ENCODE results near the gene NUMBL. TPM values are rescaled to one million over a fixed set of nuclear protein-coding genes. Genes with fewer than 3 reads are reported as not detected.

NUMBL gene
- total RNA-seq, 1 donor from 2014 or later, result 20.9 TPM

DNA sequence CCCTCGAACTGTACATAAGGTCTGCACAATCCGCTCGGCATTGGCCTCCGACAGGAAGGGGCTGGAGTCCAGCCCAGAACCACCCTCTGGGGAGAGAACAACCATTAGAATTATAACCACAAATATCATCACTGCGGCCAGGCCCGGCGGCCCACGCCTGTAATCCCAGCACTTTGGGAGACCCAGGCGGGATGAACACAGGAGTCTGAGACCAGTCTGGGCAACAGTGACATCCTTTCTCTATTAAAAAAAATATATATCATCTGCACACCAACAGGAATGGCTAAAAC, 14.9 kb upstream of the NUMBL start:
- DNase-seq (ENCODE audit: low spot score, unreplicated experiment), result no peak
- Mint-ChIP-seq H3K9me3 (ENCODE audit: low read depth) (no peaks in the 10 kb centered on the region), H3K27me3 (no peaks in the 10 kb centered on the region), H3K27ac (no peak overlapping the region), H3K4me1 (ENCODE audit: low read depth) (peaks cover 3% of the 10 kb centered on the region), H3K4me3 (ENCODE audit: low read depth) (no peak overlapping the region), H3K36me3 (ENCODE audit: insufficient read depth) (peaks cover 20% of the 10 kb centered on the region)
- TF ChIP-seq, protein P1, sequence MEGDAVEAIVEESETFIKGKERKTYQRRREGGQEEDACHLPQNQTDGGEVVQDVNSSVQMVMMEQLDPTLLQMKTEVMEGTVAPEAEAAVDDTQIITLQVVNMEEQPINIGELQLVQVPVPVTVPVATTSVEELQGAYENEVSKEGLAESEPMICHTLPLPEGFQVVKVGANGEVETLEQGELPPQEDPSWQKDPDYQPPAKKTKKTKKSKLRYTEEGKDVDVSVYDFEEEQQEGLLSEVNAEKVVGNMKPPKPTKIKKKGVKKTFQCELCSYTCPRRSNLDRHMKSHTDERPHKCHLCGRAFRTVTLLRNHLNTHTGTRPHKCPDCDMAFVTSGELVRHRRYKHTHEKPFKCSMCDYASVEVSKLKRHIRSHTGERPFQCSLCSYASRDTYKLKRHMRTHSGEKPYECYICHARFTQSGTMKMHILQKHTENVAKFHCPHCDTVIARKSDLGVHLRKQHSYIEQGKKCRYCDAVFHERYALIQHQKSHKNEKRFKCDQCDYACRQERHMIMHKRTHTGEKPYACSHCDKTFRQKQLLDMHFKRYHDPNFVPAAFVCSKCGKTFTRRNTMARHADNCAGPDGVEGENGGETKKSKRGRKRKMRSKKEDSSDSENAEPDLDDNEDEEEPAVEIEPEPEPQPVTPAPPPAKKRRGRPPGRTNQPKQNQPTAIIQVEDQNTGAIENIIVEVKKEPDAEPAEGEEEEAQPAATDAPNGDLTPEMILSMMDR (IDR thresholded peaks at IDR 0.05; ENCODE audit: unreplicated experiment), result no peak

DNA sequence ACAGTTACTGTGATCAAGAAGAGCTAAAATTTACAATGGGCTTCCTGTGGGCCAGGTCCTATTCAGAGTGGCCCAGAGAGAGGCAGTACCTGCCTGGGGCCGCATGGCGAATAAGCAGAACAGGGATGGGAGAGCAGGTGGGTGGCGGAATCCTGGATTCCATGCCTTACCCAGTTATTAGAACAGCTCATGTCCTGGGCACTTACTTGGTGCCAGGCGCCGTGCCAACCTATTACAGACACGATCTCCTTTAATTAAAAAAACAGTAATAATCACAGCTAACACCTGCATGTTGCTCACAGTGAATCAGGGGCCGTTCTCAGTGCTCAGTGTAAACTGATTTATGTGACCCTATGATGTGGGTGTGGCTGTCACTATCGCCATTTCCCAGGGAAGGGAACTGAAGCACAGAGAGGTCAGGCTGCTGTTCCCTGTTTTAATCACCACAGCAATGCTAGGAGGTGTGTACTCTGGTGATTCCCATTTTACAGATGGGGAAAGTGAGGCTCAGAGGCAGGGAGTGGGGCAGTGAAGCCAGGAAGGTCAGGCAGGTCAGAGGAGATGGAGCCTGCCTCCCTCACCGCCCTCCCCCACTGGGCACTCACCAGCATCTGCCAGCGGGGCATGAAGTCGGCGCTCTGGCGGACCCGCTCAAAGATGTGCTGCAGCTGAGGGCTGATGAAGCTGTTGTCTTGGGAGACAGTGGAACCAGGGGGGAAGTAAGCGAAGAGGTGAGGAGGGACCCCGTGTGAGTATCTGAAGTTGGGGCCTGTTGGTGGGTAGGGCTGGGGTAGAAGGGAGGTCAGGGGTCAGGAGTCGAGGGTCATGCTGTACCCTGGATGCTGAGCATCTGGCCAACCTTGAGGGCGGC, 14.3 kb upstream of the NUMBL start:
- peaks cover 20% of the 10 kb centered on the region for H3K36me3 Mint-ChIP-seq (ENCODE audit: insufficient read depth)
- TF ChIP-seq, protein P1 (IDR thresholded peaks at IDR 0.05; ENCODE audit: unreplicated experiment), result no peak
- peaks cover 3% of the 10 kb centered on the region for H3K4me1 Mint-ChIP-seq (ENCODE audit: low read depth)
- H3K4me3 Mint-ChIP-seq (ENCODE audit: low read depth), result no peak overlapping the region
- no peaks in the 10 kb centered on the region for H3K9me3 Mint-ChIP-seq (ENCODE audit: low read depth)
- DNase-seq (ENCODE audit: low spot score, unreplicated experiment), result no peak
- no peaks in the 10 kb centered on the region for H3K27me3 Mint-ChIP-seq
- no peak overlapping the region for H3K27ac Mint-ChIP-seq

DNA sequence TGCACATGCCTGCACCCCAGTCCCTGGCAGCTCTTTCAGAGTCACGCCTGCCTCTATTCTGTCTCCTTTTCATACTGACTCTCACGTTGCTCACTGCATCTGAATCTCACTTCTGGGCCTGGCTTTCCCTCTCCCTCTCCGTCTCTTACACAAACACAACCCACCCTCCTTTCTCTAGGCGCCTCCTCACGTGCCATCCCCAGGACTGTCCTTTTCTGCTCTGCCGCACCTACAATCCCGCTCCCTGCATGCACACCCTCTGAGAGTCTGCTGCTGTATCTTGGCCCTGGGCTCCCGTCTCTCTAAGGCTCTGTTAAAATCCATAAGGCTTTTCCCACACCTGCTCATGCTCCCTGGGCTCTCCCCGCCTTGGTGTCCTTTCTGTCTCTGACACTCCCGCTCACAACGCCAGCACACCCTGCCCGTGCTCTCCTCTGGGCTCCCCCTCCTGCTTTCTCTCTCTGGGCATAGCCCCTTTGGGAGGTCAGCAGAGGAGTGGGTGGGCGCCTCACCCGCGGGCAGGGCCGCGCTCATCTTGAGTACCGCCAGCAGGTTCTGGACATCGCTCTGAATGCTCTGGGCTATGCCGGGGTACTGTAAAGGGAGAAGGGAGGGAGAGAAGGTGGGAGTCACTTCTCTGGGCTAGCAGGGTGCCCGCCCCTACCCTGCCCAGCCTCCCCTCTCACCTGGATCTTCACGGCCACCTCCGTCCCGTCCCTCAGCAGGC, 12.7 kb upstream of the NUMBL start:
- DNase-seq (ENCODE audit: low spot score, unreplicated experiment), result no peak
- H3K4me1 Mint-ChIP-seq (ENCODE audit: low read depth), result peaks cover 3% of the 10 kb centered on the region
- H3K27ac Mint-ChIP-seq, result peak overlapping the region; percentile 54
- TF ChIP-seq, protein P1 (IDR thresholded peaks at IDR 0.05; ENCODE audit: unreplicated experiment), result no peak
- H3K36me3 Mint-ChIP-seq (ENCODE audit: insufficient read depth), result peaks cover 18% of the 10 kb centered on the region
- H3K4me3 Mint-ChIP-seq (ENCODE audit: low read depth), result no peak overlapping the region
- H3K9me3 Mint-ChIP-seq (ENCODE audit: low read depth), result no peaks in the 10 kb centered on the region
- H3K27me3 Mint-ChIP-seq, result no peaks in the 10 kb centered on the region

DNA sequence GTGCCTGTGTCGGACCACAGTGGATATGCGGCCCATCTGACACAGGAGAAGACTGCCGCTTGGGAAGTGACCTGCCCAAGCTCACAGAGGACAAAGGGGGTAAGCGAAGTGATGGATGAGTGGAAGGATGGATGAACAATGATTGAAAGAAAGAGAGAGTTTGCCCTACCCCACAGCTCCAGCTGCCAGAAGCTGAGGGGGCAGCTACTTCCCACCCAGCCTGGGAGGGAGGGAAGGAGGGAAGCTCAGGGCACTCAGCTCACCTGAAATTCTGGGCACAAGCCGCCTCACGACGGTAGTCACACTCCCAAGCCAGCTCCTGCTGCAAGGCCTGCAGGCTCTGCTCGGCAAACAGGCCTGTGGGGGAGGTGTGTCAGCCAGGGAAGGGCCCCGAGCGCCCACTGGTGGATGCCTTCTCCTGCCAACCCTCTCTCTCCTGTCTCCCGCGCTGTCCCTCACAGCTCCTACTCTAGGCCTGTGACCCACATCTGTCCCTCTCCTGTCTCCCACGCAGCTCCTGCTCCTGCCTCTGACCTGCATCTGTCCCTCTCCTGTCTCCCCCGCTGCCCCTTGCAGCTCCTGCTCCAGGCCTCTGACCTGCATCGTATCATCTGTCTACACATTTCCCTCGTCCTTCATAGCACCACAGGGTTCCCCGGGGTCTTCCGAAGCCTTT, 12.0 kb upstream of the NUMBL start:
- no peak overlapping the region for H3K4me3 Mint-ChIP-seq (ENCODE audit: low read depth)
- peak; percentile 35 for DNase-seq (ENCODE audit: low spot score, unreplicated experiment)
- H3K27me3 Mint-ChIP-seq, result no peaks in the 10 kb centered on the region
- H3K27ac Mint-ChIP-seq, result peak overlapping the region; percentile 71
- TF ChIP-seq, protein P1 (IDR thresholded peaks at IDR 0.05; ENCODE audit: unreplicated experiment), result peak; percentile 55
- H3K9me3 Mint-ChIP-seq (ENCODE audit: low read depth), result no peaks in the 10 kb centered on the region
- H3K4me1 Mint-ChIP-seq (ENCODE audit: low read depth), result peaks cover 3% of the 10 kb centered on the region
- H3K36me3 Mint-ChIP-seq (ENCODE audit: insufficient read depth), result peaks cover 20% of the 10 kb centered on the region

DNA sequence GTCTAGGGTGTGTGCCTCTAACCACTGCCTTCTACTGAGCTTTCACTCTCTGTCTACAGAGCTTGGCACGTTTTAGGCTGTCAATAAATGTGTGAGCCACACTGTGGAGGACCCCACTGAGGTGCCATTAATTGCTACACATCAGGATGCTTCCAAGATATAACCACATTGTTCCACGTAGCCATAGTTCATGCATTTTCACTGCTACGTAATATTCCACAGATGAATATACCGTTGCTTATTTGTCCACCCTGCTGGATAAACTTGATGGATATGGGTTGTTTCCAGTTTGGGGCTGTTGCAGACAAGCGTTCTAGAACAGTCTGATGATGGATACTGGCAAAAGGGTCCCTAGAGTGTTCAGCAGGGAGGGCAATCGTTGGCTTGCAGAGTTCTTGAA, 11.3 kb upstream of the NUMBL start:
- Mint-ChIP-seq H3K9me3 (ENCODE audit: low read depth) (no peaks in the 10 kb centered on the region), H3K4me1 (ENCODE audit: low read depth) (peaks cover 3% of the 10 kb centered on the region), H3K36me3 (ENCODE audit: insufficient read depth) (peaks cover 20% of the 10 kb centered on the region), H3K27me3 (no peaks in the 10 kb centered on the region), H3K4me3 (ENCODE audit: low read depth) (no peak overlapping the region), H3K27ac (no peak overlapping the region)
- TF ChIP-seq, protein P1 (IDR thresholded peaks at IDR 0.05; ENCODE audit: unreplicated experiment), result no peak
- no peak for DNase-seq (ENCODE audit: low spot score, unreplicated experiment)

Measured in progenitor cell of endocrine pancreas (in vitro differentiated cells).